Measurements from ENCODE around the gene CARD9.

Gene CARD9

GRCh38 chr9:136419092-136419420, 45.6 kb upstream of the CARD9 start:
- H3K4me1 ChIP-seq (ENCODE audit: control insufficient read depth, low read length), result no peaks in the 10 kb centered on the region
- no peaks in the 10 kb centered on the region for H3F3A ChIP-seq (ENCODE audit: control insufficient read depth, insufficient read depth)
- H3K9me2 ChIP-seq (replicated peaks; ENCODE audit: control insufficient read depth, low read length), result no peaks in the 10 kb centered on the region
- H3K4me3 ChIP-seq (ENCODE audit: low read length), result no peak overlapping the region
- H4K20me1 ChIP-seq (ENCODE audit: control insufficient read depth, insufficient read depth, low read depth, low read length), result no peaks in the 10 kb centered on the region
- H3K27ac ChIP-seq (ENCODE audit: low read depth, low read length), result no peak overlapping the region
- TF ChIP-seq CTCF (IDR thresholded peaks at IDR 0.05; ENCODE audit: low read depth, low read length, poor library complexity, severe bottlenecking), result no peak
- TF ChIP-seq EZH2phosphoT487 (IDR thresholded peaks at IDR 0.05; ENCODE audit: borderline replicate concordance, low read length), result no peak
- peaks cover 89% of the 10 kb centered on the region for H3K36me3 ChIP-seq (ENCODE audit: control insufficient read depth, low read length)
- peaks cover 5% of the 10 kb centered on the region for H3K79me2 ChIP-seq (ENCODE audit: control insufficient read depth, low read length)
- no peak overlapping the region for H3K4me2 ChIP-seq (ENCODE audit: low read length)
- no peaks in the 10 kb centered on the region for H3K9me3 ChIP-seq (ENCODE audit: control insufficient read depth, insufficient read depth, low read length)
- no peaks in the 10 kb centered on the region for H3K27me3 ChIP-seq (ENCODE audit: control insufficient read depth, low read length)

- H3K9me3 ChIP-seq (ENCODE audit: control insufficient read depth, insufficient read depth, low read length), result no peaks in the 10 kb centered on the region
- H3K36me3 ChIP-seq (ENCODE audit: control insufficient read depth, low read length), result peaks cover 91% of the 10 kb centered on the region
- H3K27ac ChIP-seq (ENCODE audit: low read depth, low read length), result no peak overlapping the region
- no peak overlapping the region for H3K4me3 ChIP-seq (ENCODE audit: low read length)
- no peak for TF ChIP-seq CTCF (IDR thresholded peaks at IDR 0.05; ENCODE audit: low read depth, low read length, poor library complexity, severe bottlenecking)
- no peaks in the 10 kb centered on the region for H3F3A ChIP-seq (ENCODE audit: control insufficient read depth, insufficient read depth)
- no peaks in the 10 kb centered on the region for H4K20me1 ChIP-seq (ENCODE audit: control insufficient read depth, insufficient read depth, low read depth, low read length)
- peaks cover 11% of the 10 kb centered on the region for H3K79me2 ChIP-seq (ENCODE audit: control insufficient read depth, low read length)
- H3K9me2 ChIP-seq (replicated peaks; ENCODE audit: control insufficient read depth, low read length), result no peaks in the 10 kb centered on the region
- no peaks in the 10 kb centered on the region for H3K27me3 ChIP-seq (ENCODE audit: control insufficient read depth, low read length)
- H3K4me2 ChIP-seq (ENCODE audit: low read length), result no peak overlapping the region
- no peaks in the 10 kb centered on the region for H3K4me1 ChIP-seq (ENCODE audit: control insufficient read depth, low read length)
These were observed 45.0 kb upstream of the CARD9 start for GRCh38 chr9:136418182-136419091.

- Histone ChIP-seq H3K79me2 (ENCODE audit: control insufficient read depth, low read length) (peaks cover 26% of the 10 kb centered on the region), H3K9me2 (replicated peaks; ENCODE audit: control insufficient read depth, low read length) (no peaks in the 10 kb centered on the region), H3K9me3 (ENCODE audit: control insufficient read depth, insufficient read depth, low read length) (no peaks in the 10 kb centered on the region), H3K27ac (ENCODE audit: low read depth, low read length) (no peak overlapping the region), H3K27me3 (ENCODE audit: control insufficient read depth, low read length) (no peaks in the 10 kb centered on the region), H4K20me1 (ENCODE audit: control insufficient read depth, insufficient read depth, low read depth, low read length) (peaks cover 6% of the 10 kb centered on the region; the same call in 1 of the 2 replicates), H3K4me2 (ENCODE audit: low read length) (no peak overlapping the region), H3K4me1 (ENCODE audit: control insufficient read depth, low read length) (peaks cover 7% of the 10 kb centered on the region), H3F3A (ENCODE audit: control insufficient read depth, insufficient read depth) (no peaks in the 10 kb centered on the region), H3K36me3 (ENCODE audit: control insufficient read depth, low read length) (peaks cover 91% of the 10 kb centered on the region), H3K4me3 (ENCODE audit: low read length) (no peak overlapping the region)
- no peak for TF ChIP-seq EZH2phosphoT487 (IDR thresholded peaks at IDR 0.05; ENCODE audit: borderline replicate concordance, low read length)
- no peak for TF ChIP-seq CTCF (IDR thresholded peaks at IDR 0.05; ENCODE audit: low read depth, low read length, poor library complexity, severe bottlenecking)
These were observed 43.4 kb upstream of the CARD9 start for GRCh38 chr9:136416914-136417313.

Data from DOHH2 (cell line).